ENCODE results near the gene MCF2L. TPM values are rescaled to one million over a fixed set of nuclear protein-coding genes. Genes with fewer than 3 reads are reported as not detected.

Gene MCF2L
- total and polyA plus RNA-seq, 2 experiments from 2014 or later = 27.6 to 38.6 TPM

DNA sequence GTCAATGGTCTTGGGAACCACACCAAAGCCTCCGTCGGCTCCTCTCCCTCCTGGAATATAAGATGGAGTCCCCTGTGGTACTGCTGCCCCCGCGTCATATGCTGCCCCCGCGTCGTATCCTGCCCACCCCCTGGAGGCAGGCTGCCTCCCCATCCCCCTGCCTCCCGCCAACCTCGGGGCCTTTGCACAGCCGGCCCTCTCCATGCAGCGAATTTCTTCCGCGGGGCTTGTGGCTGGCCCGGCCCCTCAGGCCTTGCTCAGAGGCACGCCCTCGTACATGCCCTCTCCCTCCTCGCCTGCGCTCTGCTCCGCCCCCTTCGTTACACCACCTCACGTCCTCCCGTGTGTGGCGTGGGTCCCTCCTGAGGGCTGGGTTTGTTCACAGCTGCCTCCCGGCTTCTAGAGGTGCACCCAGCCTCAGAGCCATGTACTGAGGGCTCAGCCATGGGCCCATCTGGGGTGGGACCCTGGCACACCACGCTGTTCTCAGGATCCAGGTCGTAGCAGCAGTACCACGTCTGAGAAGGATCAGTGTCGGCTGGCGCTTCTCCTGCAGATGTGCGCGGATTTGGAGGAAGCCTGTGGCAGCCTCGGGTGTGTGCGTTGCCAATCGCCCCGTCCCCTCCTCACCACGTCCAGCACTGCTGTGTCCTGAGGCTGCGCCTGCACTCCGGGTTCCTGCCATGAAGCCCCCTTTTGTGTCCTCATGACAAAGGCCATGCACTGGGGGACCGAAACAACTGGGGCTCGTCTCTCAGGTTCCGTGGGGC lies 47.7 kb downstream of the MCF2L start:
- Histone ChIP-seq H3K4me3 (no peak overlapping the region), H3K4me1 (ENCODE audit: low read depth) (no peaks in the 10 kb centered on the region)
- TF ChIP-seq, protein P1, sequence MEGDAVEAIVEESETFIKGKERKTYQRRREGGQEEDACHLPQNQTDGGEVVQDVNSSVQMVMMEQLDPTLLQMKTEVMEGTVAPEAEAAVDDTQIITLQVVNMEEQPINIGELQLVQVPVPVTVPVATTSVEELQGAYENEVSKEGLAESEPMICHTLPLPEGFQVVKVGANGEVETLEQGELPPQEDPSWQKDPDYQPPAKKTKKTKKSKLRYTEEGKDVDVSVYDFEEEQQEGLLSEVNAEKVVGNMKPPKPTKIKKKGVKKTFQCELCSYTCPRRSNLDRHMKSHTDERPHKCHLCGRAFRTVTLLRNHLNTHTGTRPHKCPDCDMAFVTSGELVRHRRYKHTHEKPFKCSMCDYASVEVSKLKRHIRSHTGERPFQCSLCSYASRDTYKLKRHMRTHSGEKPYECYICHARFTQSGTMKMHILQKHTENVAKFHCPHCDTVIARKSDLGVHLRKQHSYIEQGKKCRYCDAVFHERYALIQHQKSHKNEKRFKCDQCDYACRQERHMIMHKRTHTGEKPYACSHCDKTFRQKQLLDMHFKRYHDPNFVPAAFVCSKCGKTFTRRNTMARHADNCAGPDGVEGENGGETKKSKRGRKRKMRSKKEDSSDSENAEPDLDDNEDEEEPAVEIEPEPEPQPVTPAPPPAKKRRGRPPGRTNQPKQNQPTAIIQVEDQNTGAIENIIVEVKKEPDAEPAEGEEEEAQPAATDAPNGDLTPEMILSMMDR (IDR thresholded peaks at IDR 0.05; ENCODE audit: low read depth, low read length) = no peak

DNA sequence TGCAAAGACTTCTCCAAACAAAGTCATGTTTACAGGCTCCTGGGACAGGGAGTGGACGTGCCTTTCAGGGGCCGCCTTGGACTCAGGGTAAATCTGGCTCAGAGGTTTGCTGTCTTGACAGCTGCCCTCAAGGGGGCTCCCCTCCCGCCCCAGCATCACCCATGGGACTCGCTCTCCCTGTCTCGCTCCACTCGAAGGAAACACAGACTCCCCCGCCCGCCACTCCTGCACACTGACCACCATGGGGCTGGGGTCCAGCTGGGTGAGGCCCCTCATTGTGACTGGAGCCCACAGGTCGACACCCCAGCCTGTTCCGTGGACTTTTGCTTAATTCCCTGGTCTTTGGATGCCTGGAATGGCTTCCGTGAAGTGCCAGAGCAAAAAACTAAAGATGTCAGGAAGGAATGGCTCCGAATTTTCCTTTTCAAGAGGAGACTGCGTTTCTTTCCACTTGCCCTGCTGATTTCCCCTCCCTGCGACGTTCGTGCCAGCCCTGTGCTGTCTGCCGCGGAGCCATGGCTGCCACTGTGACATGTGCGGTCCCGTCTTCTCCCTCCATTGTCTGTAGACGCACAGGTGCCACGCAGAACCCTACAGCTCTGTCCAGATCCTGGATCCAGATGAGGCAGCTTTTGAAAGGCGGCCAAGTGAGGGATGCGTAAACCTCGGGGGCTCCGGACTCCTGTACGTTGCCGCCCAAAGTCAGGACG lies 48.6 kb downstream of the MCF2L start:
- TF ChIP-seq, protein P1 (IDR thresholded peaks at IDR 0.05; ENCODE audit: low read depth, low read length) = no peak
- H3K27me3 ChIP-seq = no peaks in the 10 kb centered on the region
- H3K4me3 ChIP-seq = no peak overlapping the region
- H3K9me3 ChIP-seq (ENCODE audit: low read depth) = no peaks in the 10 kb centered on the region
- peaks cover 5% of the 10 kb centered on the region for H3K4me1 ChIP-seq (ENCODE audit: low read depth)
- H3K36me3 ChIP-seq = no peaks in the 10 kb centered on the region
- H3K27ac ChIP-seq = no peak overlapping the region
- DNase-seq (ENCODE audit: low read depth in 1 of 2, low spot score in 1 of 2) = no peak

More for the DNA sequence above, 47.7 kb downstream of the MCF2L start:
- H3K9me3 ChIP-seq (ENCODE audit: low read depth) = no peaks in the 10 kb centered on the region
- no peak overlapping the region for H3K27ac ChIP-seq
- no peaks in the 10 kb centered on the region for H3K36me3 ChIP-seq
- no peaks in the 10 kb centered on the region for H3K27me3 ChIP-seq
- no peak for DNase-seq (ENCODE audit: low read depth in 1 of 2, low spot score in 1 of 2)

DNA sequence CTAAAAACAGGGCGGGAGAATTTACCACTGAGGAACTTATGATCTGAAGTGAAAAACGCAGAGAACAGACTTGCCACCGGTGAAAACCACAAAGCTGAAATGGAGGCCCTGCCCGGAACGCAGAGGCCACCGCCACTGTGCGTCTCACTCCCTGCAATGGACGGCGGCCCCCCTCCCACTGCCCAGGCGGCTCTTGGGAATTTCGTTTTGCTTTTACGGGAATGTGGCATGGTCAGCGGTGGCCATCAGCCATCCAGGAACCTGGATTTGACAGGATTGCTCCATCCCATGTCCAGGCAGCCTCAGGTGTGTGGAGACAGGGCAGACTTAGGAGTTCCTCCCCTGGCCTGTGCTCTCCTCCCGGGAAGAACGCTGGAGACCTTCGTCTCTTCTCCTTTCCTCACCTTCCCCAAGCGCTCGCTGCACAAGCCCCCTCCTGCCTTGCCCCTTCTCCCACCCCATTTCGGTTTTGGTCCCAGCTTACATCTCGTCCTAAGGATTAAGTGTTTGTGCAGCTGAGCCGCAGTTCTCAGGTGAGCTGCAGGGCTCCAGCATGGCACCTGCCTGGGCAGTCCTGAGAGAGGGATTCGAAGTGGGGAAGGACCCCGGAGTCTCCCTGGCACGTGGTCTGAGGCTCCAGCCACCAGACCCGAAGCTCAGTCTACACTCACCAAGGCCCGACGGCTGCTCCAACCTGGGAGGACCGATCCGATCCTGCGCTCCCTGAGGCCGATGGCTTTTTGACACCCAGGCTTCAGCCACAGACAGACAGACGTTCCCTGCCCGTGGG lies 49.9 kb downstream of the MCF2L start:
- no peaks in the 10 kb centered on the region for H3K27me3 ChIP-seq
- H3K4me1 ChIP-seq (ENCODE audit: low read depth) = peaks cover 16% of the 10 kb centered on the region
- no peak overlapping the region for H3K27ac ChIP-seq
- H3K4me3 ChIP-seq = no peak overlapping the region
- DNase-seq (ENCODE audit: low read depth in 1 of 2, low spot score in 1 of 2) = no peak
- H3K36me3 ChIP-seq = no peaks in the 10 kb centered on the region
- no peaks in the 10 kb centered on the region for H3K9me3 ChIP-seq (ENCODE audit: low read depth)
- TF ChIP-seq, protein P1 (IDR thresholded peaks at IDR 0.05; ENCODE audit: low read depth, low read length) = no peak

DNA sequence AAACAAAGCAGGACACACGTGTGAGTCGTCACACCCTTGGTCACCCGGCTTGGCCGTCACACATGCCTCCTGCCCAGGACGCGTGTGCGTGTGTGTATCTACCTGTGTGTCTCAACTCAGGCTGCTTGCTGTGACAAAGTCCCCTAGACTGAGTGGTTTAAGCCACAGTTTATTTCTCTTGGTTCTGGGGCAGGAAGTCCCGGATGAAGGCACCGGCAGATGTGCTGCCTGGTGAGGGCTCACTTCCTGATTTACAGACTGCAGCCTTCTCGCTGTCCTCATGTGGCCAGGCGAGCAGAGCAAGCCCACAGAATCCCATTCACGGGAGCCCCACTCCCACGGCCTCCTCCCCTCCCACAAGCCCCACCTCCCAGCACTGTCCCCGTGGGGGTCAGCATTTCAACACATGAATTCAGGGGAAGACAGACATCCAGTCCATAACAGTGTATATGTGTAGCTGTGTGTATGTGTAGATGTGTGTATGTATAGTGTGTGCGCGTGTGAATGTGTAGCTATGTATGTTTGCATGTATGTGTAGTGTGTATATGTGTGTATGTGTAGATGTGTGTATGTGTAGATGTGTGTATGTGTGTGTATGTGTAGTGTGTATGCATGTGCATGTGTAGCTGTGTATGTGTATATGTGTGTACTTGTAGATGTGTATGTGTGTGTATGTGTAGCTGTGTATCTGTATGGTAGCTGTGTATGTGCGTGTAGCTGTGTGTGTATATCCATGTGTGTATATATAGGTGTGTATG lies 51.5 kb downstream of the MCF2L start:
- Histone ChIP-seq H3K4me1 (ENCODE audit: low read depth) (peaks cover 21% of the 10 kb centered on the region), H3K4me3 (no peak overlapping the region), H3K9me3 (ENCODE audit: low read depth) (no peaks in the 10 kb centered on the region), H3K36me3 (no peaks in the 10 kb centered on the region), H3K27ac (no peak overlapping the region), H3K27me3 (no peaks in the 10 kb centered on the region)
- DNase-seq (ENCODE audit: low read depth in 1 of 2, low spot score in 1 of 2) = no peak
- TF ChIP-seq, protein P1 (IDR thresholded peaks at IDR 0.05; ENCODE audit: low read depth, low read length) = no peak

DNA sequence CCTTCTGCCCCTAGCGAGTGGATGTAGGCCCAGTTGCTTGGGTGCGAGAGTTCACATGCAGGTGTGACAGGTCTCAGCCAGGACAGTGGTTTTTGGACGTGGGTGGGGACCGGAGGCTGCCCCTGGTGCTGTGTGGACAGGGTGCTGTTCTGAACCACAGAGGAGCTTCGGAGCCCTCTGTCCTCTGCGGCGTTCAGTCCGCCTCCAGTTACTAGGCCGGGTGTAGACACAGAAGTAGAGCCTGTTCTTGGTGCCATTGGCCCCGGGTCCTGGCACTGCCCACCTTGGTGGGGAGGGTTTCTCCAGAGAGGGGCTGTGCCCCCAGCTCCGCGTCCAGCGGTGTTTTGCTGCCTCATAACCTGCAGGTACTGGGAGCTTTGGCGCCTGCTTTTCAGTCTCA lies 52.4 kb downstream of the MCF2L start:
- no peak overlapping the region for H3K27ac ChIP-seq
- no peak overlapping the region for H3K4me3 ChIP-seq
- no peaks in the 10 kb centered on the region for H3K27me3 ChIP-seq
- no peaks in the 10 kb centered on the region for H3K36me3 ChIP-seq
- DNase-seq (ENCODE audit: low read depth in 1 of 2, low spot score in 1 of 2) = no peak
- H3K9me3 ChIP-seq (ENCODE audit: low read depth) = no peaks in the 10 kb centered on the region
- H3K4me1 ChIP-seq (ENCODE audit: low read depth) = peaks cover 21% of the 10 kb centered on the region
- TF ChIP-seq, protein P1 (IDR thresholded peaks at IDR 0.05; ENCODE audit: low read depth, low read length) = no peak
